SK-N-SH (cell line): ENCODE measurements around the gene SRD5A1. TPM values are rescaled to one million over a fixed set of nuclear protein-coding genes. Genes with fewer than 3 reads are reported as not detected.

Experiments used
- CTCF ChIA-PET: fragments of 300-600, 350-600 bp; formaldehyde crosslinking; extraction: SDS; loops from one replicate; lab custom pipeline; 2021; lab: Yijun Ruan, JAX
- POLR2A ChIA-PET: fragments of 350-600 bp; sonication (Branson Sonifier 250); formaldehyde crosslinking; extraction: SDS; loops from one replicate; lab custom pipeline; 2020; ENCODE audit warnings: antibody characterized with exemption, inconsistent platforms; lab: Yijun Ruan, JAX
- DNase-seq: peaks from one replicate; pipeline ENCODE4 v3.0.0; 2012
- H2AFZ ChIP-seq: fragments of 200-600 bp; sonication (generic); 2 replicates; pipeline ENCODE4 v1.8.1; 2016; ENCODE audit warnings: antibody characterized with exemption, mild to moderate bottlenecking, low read depth
- H3F3A ChIP-seq: fragments of 200-600 bp; sonication (generic); replicated peaks from 2 replicates; pipeline ENCODE3; 2016; ENCODE audit warnings: antibody characterized with exemption, mild to moderate bottlenecking; ENCODE audit not compliant: insufficient read depth
- H3K27ac ChIP-seq, 2 experiments: fragments of 200-500 bp in 1 of 2; fragments of 200-600 bp in 1 of 2; sonication (Bioruptor generic) in 1 of 2; sonication (generic), shearing (Covaris generic) in 1 of 2; 2 replicates each; pipeline versions ENCODE4 v1.5.1 to v1.6.1; 2014 to 2016; ENCODE audit warnings: low read depth in 2 of 2, inconsistent platforms in 1 of 2, low read length in 1 of 2, mild to moderate bottlenecking in 1 of 2, mixed read lengths in 1 of 2
- H3K27me3 ChIP-seq: fragments of 200-600 bp; sonication (generic), shearing (Covaris generic); 2 replicates; pipeline ENCODE4 v1.6.1; 2016; ENCODE audit warnings: mixed run types; ENCODE audit not compliant: insufficient read depth
- H3K36me3 ChIP-seq, 2 experiments: fragments of 200-500 bp in 1 of 2; fragments of 200-600 bp in 1 of 2; sonication (Bioruptor generic) in 1 of 2; sonication (generic) in 1 of 2; replicated peaks in 1 of 2; 2 replicates each; pipeline versions ENCODE3 to v1.5.1; 2014 to 2016; ENCODE audit warnings: low read length in 1 of 2, mild to moderate bottlenecking in 1 of 2; ENCODE audit not compliant: insufficient read depth in 2 of 2, control insufficient read depth in 1 of 2
- H3K4me1 ChIP-seq, 2 experiments: fragments of 200-500 bp in 1 of 2; fragments of 200-600 bp in 1 of 2; sonication (Bioruptor generic) in 1 of 2; sonication (generic), shearing (Covaris generic) in 1 of 2; 2 replicates each; pipeline versions ENCODE4 v1.5.1 to v1.6.1; 2014 to 2016; ENCODE audit warnings: low read depth in 1 of 2, low read length in 1 of 2, mixed run types in 1 of 2; ENCODE audit not compliant: insufficient read depth in 2 of 2, control insufficient read depth in 1 of 2
- H3K4me2 ChIP-seq: fragments of 200-600 bp; sonication (generic), shearing (Covaris generic); 2 replicates; pipeline ENCODE4 v1.6.1; 2017; ENCODE audit warnings: mixed run types
- H3K4me3 ChIP-seq, 2 experiments: fragments of 200-500 bp in 1 of 2; fragments of 200-600 bp in 1 of 2; sonication (Bioruptor generic) in 1 of 2; sonication (generic), shearing (Covaris generic) in 1 of 2; 2 replicates each; pipeline versions ENCODE4 v1.5.1 to v1.8.1; 2014 to 2016; ENCODE audit warnings: low read depth in 2 of 2, inconsistent platforms in 1 of 2, low read length in 1 of 2, mild to moderate bottlenecking in 1 of 2, mixed read lengths in 1 of 2, moderate library complexity in 1 of 2
- H3K79me2 ChIP-seq: fragments of 200-600 bp; sonication (generic); 2 replicates; pipeline ENCODE4 v1.8.1; 2017; ENCODE audit warnings: mild to moderate bottlenecking; ENCODE audit not compliant: insufficient read depth
- H3K9ac ChIP-seq: fragments of 200-600 bp; sonication (generic); 2 replicates; pipeline ENCODE4 v1.6.1; 2017; ENCODE audit warnings: mixed run types
- H3K9me2 ChIP-seq: fragments of 200-600 bp; sonication (generic); 2 replicates; pipeline ENCODE4 v1.6.1; 2017; ENCODE audit warnings: mixed run types
- H3K9me3 ChIP-seq: fragments of 200-600 bp; sonication (generic); 2 replicates; pipeline ENCODE4 v1.6.1; 2017; ENCODE audit warnings: mixed run types, mild to moderate bottlenecking, moderate library complexity
- H4K20me1 ChIP-seq: fragments of 200-600 bp; sonication (generic); 2 replicates; pipeline ENCODE4 v1.6.1; 2017; ENCODE audit warnings: mild to moderate bottlenecking, mixed run types; ENCODE audit not compliant: insufficient read depth
- ELF1 ChIP-seq: IDR thresholded peaks from 2 replicates; pipeline ENCODE4 v1.4.0; 2012
- NRF1 ChIP-seq: IDR thresholded peaks from 2 replicates; pipeline ENCODE4 v1.6.1; 2012; ENCODE audit warnings: low read depth, mild to moderate bottlenecking, low read length
- POLR2AphosphoS5 ChIP-seq: IDR thresholded peaks from 2 replicates; pipeline ENCODE4 v1.6.1; 2012; ENCODE audit warnings: low read depth, low read length
- RFX5 ChIP-seq: IDR thresholded peaks from 2 replicates; pipeline ENCODE4 v1.6.1; 2012; ENCODE audit warnings: mild to moderate bottlenecking, improper control_type of control experiment, low read length
- SMC3 ChIP-seq: IDR thresholded peaks from 2 replicates; pipeline ENCODE4 v1.6.1; 2012; ENCODE audit warnings: low read depth, low read length, improper control_type of control experiment
- TAF1 ChIP-seq: IDR thresholded peaks from 2 replicates; pipeline ENCODE4 v1.6.1; 2012; ENCODE audit warnings: low read depth, mild to moderate bottlenecking, low read length, moderate library complexity, borderline replicate concordance
- WGBS: methylation state at CpG from one replicate; pipeline ENCODE4 v1.1.6; 2017; ENCODE audit warnings: low lambda C conversion rate; 5-methylcytosine and 5-hydroxymethylcytosine counted together
- polyA plus RNA-seq, 3 experiments: library from polyadenylated mRNA; depleted of rRNA; stranded (reverse); fragments of >200 nt; gene quantifications; 2 replicates each; pipeline ENCODE4 v1.2.3, GENCODE V29; 2012
- TF ChIP-seq, protein P1 (sequence below): IDR thresholded peaks from 2 replicates; pipeline ENCODE4 v1.6.1; 2012; ENCODE audit warnings: mild to moderate bottlenecking, low read depth, low read length, moderate library complexity

SRD5A1 gene
- polyA plus RNA-seq, 1 of the 3 experiments (the other 2 are of a cell fraction): 24.0 TPM

GRCh38 chr5:6717247-6717646 is 84.0 kb downstream of the SRD5A1 start:
- CTCF ChIA-PET: interaction anchor here (0.6 to 1.2 kb wide), 3 partner anchors 12 to 83 kb away, joined by 3 read pairs; no protein-coding TSS in a partner anchor
- H3K4me2 ChIP-seq: peak overlapping the region; percentile 93
- TF ChIP-seq, protein P1, sequence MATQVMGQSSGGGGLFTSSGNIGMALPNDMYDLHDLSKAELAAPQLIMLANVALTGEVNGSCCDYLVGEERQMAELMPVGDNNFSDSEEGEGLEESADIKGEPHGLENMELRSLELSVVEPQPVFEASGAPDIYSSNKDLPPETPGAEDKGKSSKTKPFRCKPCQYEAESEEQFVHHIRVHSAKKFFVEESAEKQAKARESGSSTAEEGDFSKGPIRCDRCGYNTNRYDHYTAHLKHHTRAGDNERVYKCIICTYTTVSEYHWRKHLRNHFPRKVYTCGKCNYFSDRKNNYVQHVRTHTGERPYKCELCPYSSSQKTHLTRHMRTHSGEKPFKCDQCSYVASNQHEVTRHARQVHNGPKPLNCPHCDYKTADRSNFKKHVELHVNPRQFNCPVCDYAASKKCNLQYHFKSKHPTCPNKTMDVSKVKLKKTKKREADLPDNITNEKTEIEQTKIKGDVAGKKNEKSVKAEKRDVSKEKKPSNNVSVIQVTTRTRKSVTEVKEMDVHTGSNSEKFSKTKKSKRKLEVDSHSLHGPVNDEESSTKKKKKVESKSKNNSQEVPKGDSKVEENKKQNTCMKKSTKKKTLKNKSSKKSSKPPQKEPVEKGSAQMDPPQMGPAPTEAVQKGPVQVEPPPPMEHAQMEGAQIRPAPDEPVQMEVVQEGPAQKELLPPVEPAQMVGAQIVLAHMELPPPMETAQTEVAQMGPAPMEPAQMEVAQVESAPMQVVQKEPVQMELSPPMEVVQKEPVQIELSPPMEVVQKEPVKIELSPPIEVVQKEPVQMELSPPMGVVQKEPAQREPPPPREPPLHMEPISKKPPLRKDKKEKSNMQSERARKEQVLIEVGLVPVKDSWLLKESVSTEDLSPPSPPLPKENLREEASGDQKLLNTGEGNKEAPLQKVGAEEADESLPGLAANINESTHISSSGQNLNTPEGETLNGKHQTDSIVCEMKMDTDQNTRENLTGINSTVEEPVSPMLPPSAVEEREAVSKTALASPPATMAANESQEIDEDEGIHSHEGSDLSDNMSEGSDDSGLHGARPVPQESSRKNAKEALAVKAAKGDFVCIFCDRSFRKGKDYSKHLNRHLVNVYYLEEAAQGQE: no peak
- no peak for TF ChIP-seq NRF1
- TF ChIP-seq, all 33 proteins: peak for 0

DNA sequence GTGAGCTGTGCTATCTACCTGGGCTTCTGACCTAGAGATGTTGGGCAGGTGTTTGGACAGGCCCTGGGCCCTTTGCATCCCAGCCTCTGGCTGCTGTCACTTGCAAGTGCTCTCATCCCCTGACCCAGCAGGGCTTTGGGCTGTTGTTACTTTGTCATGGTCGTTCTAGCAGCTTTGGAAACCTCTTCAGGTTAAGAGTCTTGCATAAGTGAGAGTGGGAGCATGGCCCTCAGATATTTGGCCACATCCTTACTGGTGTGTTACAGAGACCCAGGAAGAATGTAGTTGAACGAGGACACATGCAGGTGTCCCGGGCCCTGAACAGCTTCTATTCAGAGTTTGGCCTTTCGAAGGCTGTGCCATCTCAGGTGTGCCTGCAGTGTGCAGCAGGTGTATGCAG is 84.4 kb downstream of the SRD5A1 start:
- Histone ChIP-seq H4K20me1 (peaks cover 81% of the 10 kb centered on the region), H3K27ac (no peak overlapping the region), H3K4me3 (no peak overlapping the region), H3K9ac (no peak overlapping the region), H3K9me2 (no peaks in the 10 kb centered on the region), H3K27me3 (no peaks in the 10 kb centered on the region), H3F3A (no peaks in the 10 kb centered on the region), H2AFZ (no peak overlapping the region), H3K4me1 (peaks cover 37 to 56% of the 10 kb centered on the region in 2 experiments), H3K36me3 (peaks cover 0 to 8% of the 10 kb centered on the region in 2 experiments), H3K4me2 (peak overlapping the region; percentile 93), H3K9me3 (no peaks in the 10 kb centered on the region), H3K79me2 (peaks cover 85% of the 10 kb centered on the region)
- 88% methylated on average over 4 of the region's 4 CpGs for WGBS
- CTCF ChIA-PET: interaction anchor here (0.6 to 1.2 kb wide), 3 partner anchors 12 to 83 kb away, joined by 3 read pairs; no protein-coding TSS in a partner anchor
- POLR2A ChIA-PET: no interaction called here
- TF ChIP-seq ELF1: no peak
- TF ChIP-seq RFX5: no peak
- TF ChIP-seq, protein P1: no peak
- TF ChIP-seq SMC3: no peak
- TF ChIP-seq TAF1: no peak
- TF ChIP-seq POLR2AphosphoS5: no peak
- no peak for DNase-seq

More at GRCh38 chr5:6717247-6717646, 84.0 kb downstream of the SRD5A1 start:
- Histone ChIP-seq H4K20me1 (peaks cover 76% of the 10 kb centered on the region), H3K27me3 (no peaks in the 10 kb centered on the region), H3K36me3 (peaks cover 0 to 8% of the 10 kb centered on the region in 2 experiments), H2AFZ (no peak overlapping the region), H3K79me2 (peaks cover 81% of the 10 kb centered on the region), H3F3A (peaks cover 4% of the 10 kb centered on the region), H3K27ac (no peak overlapping the region), H3K4me3 (no peak overlapping the region; a peak in 2 of 4 replicates), H3K4me1 (peaks cover 33 to 56% of the 10 kb centered on the region in 2 experiments), H3K9me2 (no peaks in the 10 kb centered on the region), H3K9me3 (no peaks in the 10 kb centered on the region), H3K9ac (no peak overlapping the region)
- no peak for DNase-seq
- POLR2A ChIA-PET: no interaction called here
